ENCODE results near the gene CPNE5. TPM values are rescaled to one million over a fixed set of nuclear protein-coding genes. Genes with fewer than 3 reads are reported as not detected.

Gene CPNE5
- total RNA-seq, 1 experiment from 2014 or later, result 0.44 TPM

DNA sequence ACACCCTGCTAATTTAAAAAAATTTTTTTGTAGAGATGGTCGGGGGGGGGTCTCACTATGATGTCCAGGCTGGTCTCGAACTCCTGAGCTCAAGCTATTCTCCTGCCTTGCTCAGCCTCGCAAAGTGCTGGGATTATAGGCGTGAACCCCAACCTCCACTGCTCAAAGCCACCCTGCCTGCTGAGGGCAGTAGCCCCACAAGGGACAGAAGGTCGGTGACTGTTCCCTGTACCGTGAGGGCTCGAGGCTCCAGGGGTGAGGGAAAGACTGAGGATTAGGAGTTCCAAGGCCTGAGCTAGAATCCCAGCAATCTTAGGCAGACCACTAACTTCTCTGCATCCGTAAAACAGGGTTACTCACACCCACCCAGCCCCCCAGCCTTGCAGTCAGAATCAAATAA, 51.1 kb downstream of the CPNE5 start:
- Histone ChIP-seq H3K4me1 (ENCODE audit: control insufficient read depth, insufficient read depth, low read length) (no peaks in the 10 kb centered on the region), H3K9me3 (ENCODE audit: control insufficient read depth, insufficient read depth, low read depth, low read length) (no peaks in the 10 kb centered on the region), H3K27ac (ENCODE audit: low read length) (no peak overlapping the region), H3K36me3 (ENCODE audit: control insufficient read depth, insufficient read depth, low read length) (no peaks in the 10 kb centered on the region), H3K4me3 (ENCODE audit: low read depth in 2 of 2, low read length in 2 of 2) (no peak overlapping the region), H3K27me3 (ENCODE audit: control insufficient read depth, insufficient read depth, low read length) (no peaks in the 10 kb centered on the region)
- DNase-seq (ENCODE audit: low read depth, low spot score) (no peak), ATAC-seq (no peak)
- in situ Hi-C loops (cut with HindIII; ENCODE audit: low pct_unique_long_range_greater_than_20kb, low sequenced_read_pairs), result no loop called here
- BruUV-seq (replicated peaks), result no TSS peak
- intact Hi-C loops (cut with micrococcal nuclease; ENCODE audit: unreplicated experiment), result no loop called here
- TF ChIP-seq TCF7L2 (IDR thresholded peaks at IDR 0.05; ENCODE audit: low read depth, low read length) (no peak), POLR2AphosphoS5 (IDR thresholded peaks at IDR 0.05; ENCODE audit: low read depth, low read length) (no peak), SIN3A (IDR thresholded peaks at IDR 0.05; ENCODE audit: borderline replicate concordance, insufficient read depth, low read depth, low read length) (no peak)
- TF ChIP-seq, protein P1, sequence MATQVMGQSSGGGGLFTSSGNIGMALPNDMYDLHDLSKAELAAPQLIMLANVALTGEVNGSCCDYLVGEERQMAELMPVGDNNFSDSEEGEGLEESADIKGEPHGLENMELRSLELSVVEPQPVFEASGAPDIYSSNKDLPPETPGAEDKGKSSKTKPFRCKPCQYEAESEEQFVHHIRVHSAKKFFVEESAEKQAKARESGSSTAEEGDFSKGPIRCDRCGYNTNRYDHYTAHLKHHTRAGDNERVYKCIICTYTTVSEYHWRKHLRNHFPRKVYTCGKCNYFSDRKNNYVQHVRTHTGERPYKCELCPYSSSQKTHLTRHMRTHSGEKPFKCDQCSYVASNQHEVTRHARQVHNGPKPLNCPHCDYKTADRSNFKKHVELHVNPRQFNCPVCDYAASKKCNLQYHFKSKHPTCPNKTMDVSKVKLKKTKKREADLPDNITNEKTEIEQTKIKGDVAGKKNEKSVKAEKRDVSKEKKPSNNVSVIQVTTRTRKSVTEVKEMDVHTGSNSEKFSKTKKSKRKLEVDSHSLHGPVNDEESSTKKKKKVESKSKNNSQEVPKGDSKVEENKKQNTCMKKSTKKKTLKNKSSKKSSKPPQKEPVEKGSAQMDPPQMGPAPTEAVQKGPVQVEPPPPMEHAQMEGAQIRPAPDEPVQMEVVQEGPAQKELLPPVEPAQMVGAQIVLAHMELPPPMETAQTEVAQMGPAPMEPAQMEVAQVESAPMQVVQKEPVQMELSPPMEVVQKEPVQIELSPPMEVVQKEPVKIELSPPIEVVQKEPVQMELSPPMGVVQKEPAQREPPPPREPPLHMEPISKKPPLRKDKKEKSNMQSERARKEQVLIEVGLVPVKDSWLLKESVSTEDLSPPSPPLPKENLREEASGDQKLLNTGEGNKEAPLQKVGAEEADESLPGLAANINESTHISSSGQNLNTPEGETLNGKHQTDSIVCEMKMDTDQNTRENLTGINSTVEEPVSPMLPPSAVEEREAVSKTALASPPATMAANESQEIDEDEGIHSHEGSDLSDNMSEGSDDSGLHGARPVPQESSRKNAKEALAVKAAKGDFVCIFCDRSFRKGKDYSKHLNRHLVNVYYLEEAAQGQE (IDR thresholded peaks at IDR 0.05; ENCODE audit: insufficient read depth in 1 of 2, low read depth in 2 of 2, low read length in 1 of 2), result no peak
- TF ChIP-seq, protein P2, sequence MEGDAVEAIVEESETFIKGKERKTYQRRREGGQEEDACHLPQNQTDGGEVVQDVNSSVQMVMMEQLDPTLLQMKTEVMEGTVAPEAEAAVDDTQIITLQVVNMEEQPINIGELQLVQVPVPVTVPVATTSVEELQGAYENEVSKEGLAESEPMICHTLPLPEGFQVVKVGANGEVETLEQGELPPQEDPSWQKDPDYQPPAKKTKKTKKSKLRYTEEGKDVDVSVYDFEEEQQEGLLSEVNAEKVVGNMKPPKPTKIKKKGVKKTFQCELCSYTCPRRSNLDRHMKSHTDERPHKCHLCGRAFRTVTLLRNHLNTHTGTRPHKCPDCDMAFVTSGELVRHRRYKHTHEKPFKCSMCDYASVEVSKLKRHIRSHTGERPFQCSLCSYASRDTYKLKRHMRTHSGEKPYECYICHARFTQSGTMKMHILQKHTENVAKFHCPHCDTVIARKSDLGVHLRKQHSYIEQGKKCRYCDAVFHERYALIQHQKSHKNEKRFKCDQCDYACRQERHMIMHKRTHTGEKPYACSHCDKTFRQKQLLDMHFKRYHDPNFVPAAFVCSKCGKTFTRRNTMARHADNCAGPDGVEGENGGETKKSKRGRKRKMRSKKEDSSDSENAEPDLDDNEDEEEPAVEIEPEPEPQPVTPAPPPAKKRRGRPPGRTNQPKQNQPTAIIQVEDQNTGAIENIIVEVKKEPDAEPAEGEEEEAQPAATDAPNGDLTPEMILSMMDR (IDR thresholded peaks at IDR 0.05), result no peak
- POLR2A ChIA-PET, result no interaction called here
- CTCF ChIA-PET, result no interaction called here

DNA sequence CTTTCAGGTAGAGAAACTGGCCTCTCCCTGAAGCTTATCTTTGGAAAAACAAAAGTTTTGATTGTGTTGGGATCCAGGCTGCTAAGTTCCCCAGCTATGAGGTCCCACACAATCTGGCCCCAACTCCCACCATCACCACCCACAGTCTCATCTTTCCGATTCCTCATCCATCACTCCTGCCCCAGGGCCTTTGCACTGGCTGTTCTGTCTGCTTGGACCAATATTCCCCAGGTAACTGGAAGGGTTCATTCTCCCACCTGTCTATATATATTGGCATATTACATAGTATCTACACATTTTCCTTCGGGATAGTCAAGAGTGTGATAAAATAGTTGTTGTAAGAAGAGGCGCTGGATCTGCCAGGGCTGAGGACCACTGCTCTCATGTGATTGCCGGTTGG, 52.0 kb downstream of the CPNE5 start:
- Histone ChIP-seq H3K4me1 (ENCODE audit: control insufficient read depth, insufficient read depth, low read length) (no peaks in the 10 kb centered on the region), H3K4me3 (ENCODE audit: low read depth in 2 of 2, low read length in 2 of 2) (no peak overlapping the region), H3K27me3 (ENCODE audit: control insufficient read depth, insufficient read depth, low read length) (no peaks in the 10 kb centered on the region), H3K36me3 (ENCODE audit: control insufficient read depth, insufficient read depth, low read length) (no peaks in the 10 kb centered on the region), H3K27ac (ENCODE audit: low read length) (no peak overlapping the region), H3K9me3 (ENCODE audit: control insufficient read depth, insufficient read depth, low read depth, low read length) (no peaks in the 10 kb centered on the region)
- CTCF ChIA-PET, result interaction anchor here (0.6 to 0.7 kb wide), 2 partner anchors 80 to 972 kb away, joined by 3 to 5 read pairs; no protein-coding TSS in a partner anchor
- POLR2A ChIA-PET, result no interaction called here
- no TSS peak for BruUV-seq (replicated peaks)
- TF ChIP-seq POLR2AphosphoS5 (IDR thresholded peaks at IDR 0.05; ENCODE audit: low read depth, low read length) (no peak), SIN3A (IDR thresholded peaks at IDR 0.05; ENCODE audit: borderline replicate concordance, insufficient read depth, low read depth, low read length) (no peak), TCF7L2 (IDR thresholded peaks at IDR 0.05; ENCODE audit: low read depth, low read length) (no peak)
- TF ChIP-seq, protein P1 (IDR thresholded peaks at IDR 0.05; ENCODE audit: insufficient read depth in 1 of 2, low read depth in 2 of 2, low read length in 1 of 2), result no peak
- TF ChIP-seq, protein P2 (IDR thresholded peaks at IDR 0.05), result no peak
- ATAC-seq (no peak), DNase-seq (ENCODE audit: low read depth, low spot score) (no peak)
- intact Hi-C loops (cut with micrococcal nuclease; ENCODE audit: unreplicated experiment) (no loop called here), in situ Hi-C loops (cut with HindIII; ENCODE audit: low pct_unique_long_range_greater_than_20kb, low sequenced_read_pairs) (no loop called here)

All from Panc1 (cell line).